A549 (cell line): ENCODE data around the gene DLG2. TPM values are rescaled to one million over a fixed set of nuclear protein-coding genes. Genes with fewer than 3 reads are reported as not detected.
A peak's percentile ranks its signal among the peaks of the same experiment; 100 is the strongest.
"Not testable (repeated sequence)": the region's sequence is repeated elsewhere in the genome, so short reads cannot be mapped to it uniquely, and the experiment has no call there.

ENCODE experiments used
- ATAC-seq, 2 experiments: fragments of 200-7000 bp in 1 of 2; fragments of >200 bp in 1 of 2; cut with Nextera tagmentation in 1 of 2; cut with Tn5 transposase in 1 of 2; 3 replicates each; pipeline versions ENCODE4 v1.8.0 to v1.9.1; 2018 to 2020; ENCODE audit warnings: mild to moderate bottlenecking in 1 of 2, moderate library complexity in 1 of 2
- CTCF ChIA-PET: fragments of 300-600 bp; sonication (Branson Sonifier 250); formaldehyde crosslinking; extraction: SDS; loops from one replicate; lab custom pipeline; 2021; ENCODE audit warnings: antibody characterized with exemption, inconsistent platforms; lab: Yijun Ruan, JAX
- POLR2A ChIA-PET: fragments of 350-600 bp; formaldehyde crosslinking; extraction: SDS; loops from one replicate; lab custom pipeline; 2021; ENCODE audit warnings: antibody characterized with exemption, inconsistent platforms; lab: Yijun Ruan, JAX
- DNase-seq, 2 experiments: peaks; one replicate each; pipeline versions ENCODE4 v3.0.0 to v3.0.0-alpha.2; 2011 to 2016; ENCODE audit warnings: low read depth in 1 of 2, low spot score in 1 of 2
- FAIRE-seq: peaks from 2 replicates; lab custom pipeline; 2011; peaks lifted over from hg19 to GRCh38; lab: Jason Lieb, UNC
- H3K27ac ChIP-seq, 2 experiments: fragments of >200 bp; sonication (Bioruptor Twin); formaldehyde crosslinking; 3 replicates each; pipeline ENCODE4 v1.5.1; 2016 to 2017
- H3K4me1 ChIP-seq: fragments of >200 bp; sonication (Bioruptor Twin); formaldehyde crosslinking; 3 replicates; pipeline ENCODE4 v1.6.1; 2016
- H3K4me2 ChIP-seq: fragments of >200 bp; sonication (Bioruptor Twin); formaldehyde crosslinking; 3 replicates; pipeline ENCODE4 v1.6.1; 2016
- H3K4me3 ChIP-seq: fragments of >200 bp; sonication (Bioruptor Twin); formaldehyde crosslinking; 3 replicates; pipeline ENCODE4 v1.5.1; 2016
- H3K9me3 ChIP-seq: fragments of >200 bp; sonication (Bioruptor Twin); formaldehyde crosslinking; 3 replicates; pipeline ENCODE4 v1.6.1; 2016
- BCL3 ChIP-seq: fragments of >200 bp; sonication (Bioruptor Twin); formaldehyde crosslinking; IDR thresholded peaks from 3 replicates; pipeline ENCODE4 v1.6.1; 2016
- CHD4 ChIP-seq: fragments of 200-600 bp; sonication (generic); IDR thresholded peaks from 2 replicates; pipeline ENCODE4 v1.6.1; 2016; ENCODE audit warnings: antibody characterized with exemption, mild to moderate bottlenecking, borderline replicate concordance
- EP300 ChIP-seq, 2 experiments: fragments of >200 bp; sonication (Bioruptor Twin); formaldehyde crosslinking; IDR thresholded peaks; 2 replicates in 1 of 2; 3 replicates in 1 of 2; pipeline ENCODE4 v1.6.1; 2016 to 2017
- ESRRA ChIP-seq: fragments of 150-350 bp; IDR thresholded peaks from 2 replicates; pipeline ENCODE4 v1.6.1; 2014; ENCODE audit warnings: mild to moderate bottlenecking, low read length, borderline replicate concordance
- FOSB ChIP-seq: fragments of 250-450 bp; sonication (Bioruptor Pico); IDR thresholded peaks from 2 replicates; pipeline ENCODE4 v1.5.0; 2020; ENCODE audit warnings: mild to moderate bottlenecking, moderate library complexity
- FOXS1 ChIP-seq: fragments of 250-450 bp; sonication (Bioruptor Pico); IDR thresholded peaks from 2 replicates; pipeline ENCODE4 v1.5.0; 2020; ENCODE audit warnings: mild to moderate bottlenecking, moderate library complexity
- GATA3 ChIP-seq: IDR thresholded peaks from 2 replicates; pipeline ENCODE4 v1.6.1; 2012; ENCODE audit warnings: borderline replicate concordance
- HES2 ChIP-seq: fragments of >200 bp; sonication (Bioruptor Twin); formaldehyde crosslinking; IDR thresholded peaks from 2 replicates; pipeline ENCODE4 v1.6.1; 2016
- HOXA7 ChIP-seq: fragments of 250-450 bp; sonication (Bioruptor Pico); IDR thresholded peaks from 2 replicates; pipeline ENCODE4 v1.5.0; 2020; ENCODE audit warnings: mild to moderate bottlenecking, moderate library complexity
- HOXB13 ChIP-seq: fragments of 250-450 bp; sonication (Bioruptor Pico); IDR thresholded peaks from 2 replicates; pipeline ENCODE4 v1.5.0; 2020; ENCODE audit warnings: low read depth, mild to moderate bottlenecking, moderate library complexity
- MAFK ChIP-seq: fragments of 450-650 bp; IDR thresholded peaks from 2 replicates; pipeline ENCODE4 v1.6.1; 2014; ENCODE audit not compliant: partially characterized antibody
- MAX ChIP-seq: IDR thresholded peaks from 2 replicates; pipeline ENCODE4 v1.6.1; 2012
- MAZ ChIP-seq: fragments of 150-350 bp; IDR thresholded peaks from 2 replicates; pipeline ENCODE4 v1.6.1; 2014; ENCODE audit warnings: antibody characterized with exemption, low read depth, low read length, borderline replicate concordance
- MYC ChIP-seq: IDR thresholded peaks from 2 replicates; pipeline ENCODE4 v1.6.1; 2012; ENCODE audit warnings: mild to moderate bottlenecking, inconsistent platforms, low read length, improper control_type of control experiment, borderline replicate concordance
- NPAS2 ChIP-seq: fragments of 250-450 bp; sonication (Bioruptor Pico); IDR thresholded peaks from 2 replicates; pipeline ENCODE4 v1.8.0; 2022; ENCODE audit warnings: mild to moderate bottlenecking, moderate library complexity, borderline replicate concordance
- PBX3 ChIP-seq: IDR thresholded peaks from 2 replicates; pipeline ENCODE4 v1.6.1; 2012
- PHF8 ChIP-seq: fragments of 200-600 bp; sonication (generic); IDR thresholded peaks from 2 replicates; pipeline ENCODE4 v1.6.1; 2016; ENCODE audit warnings: low read depth, mild to moderate bottlenecking, antibody characterized with exemption, moderate library complexity, borderline replicate concordance
- POLR2A ChIP-seq: IDR thresholded peaks from 2 replicates; pipeline ENCODE4 v1.6.1; 2012; ENCODE audit warnings: mild to moderate bottlenecking, low read length
- RAD21 ChIP-seq, 2 experiments: fragments of >200 bp in 1 of 2; sonication (Bioruptor Twin) in 1 of 2; formaldehyde crosslinking in 1 of 2; IDR thresholded peaks in 1 of 2; conservative IDR thresholded peaks in 1 of 2; 2 replicates in 1 of 2; 3 replicates in 1 of 2; pipeline ENCODE4 v1.6.1; 2012 to 2018; ENCODE audit warnings: inconsistent platforms in 1 of 2
- SMC3 ChIP-seq: fragments of >200 bp; sonication (Bioruptor Twin); formaldehyde crosslinking; IDR thresholded peaks from 3 replicates; pipeline ENCODE4 v1.6.1; 2018; ENCODE audit warnings: inconsistent platforms
- SREBF2 ChIP-seq: fragments of 450-650 bp; IDR thresholded peaks from 2 replicates; pipeline ENCODE4 v1.6.1; 2014; ENCODE audit warnings: mild to moderate bottlenecking, moderate library complexity
- ZFP36 ChIP-seq: fragments of 450-650 bp; IDR thresholded peaks from 2 replicates; pipeline ENCODE4 v1.6.1; 2014; ENCODE audit warnings: borderline replicate concordance; ENCODE audit not compliant: partially characterized antibody
- ZSCAN20 ChIP-seq: fragments of 250-450 bp; sonication (Bioruptor Pico); IDR thresholded peaks from 2 replicates; pipeline ENCODE4 v1.8.0; 2022; ENCODE audit warnings: mild to moderate bottlenecking, moderate library complexity
- WGBS: methylation state at CpG from one replicate; pipeline ENCODE4 v1.1.6; 2017; ENCODE audit errors: missing lambda C conversion rate; 5-methylcytosine and 5-hydroxymethylcytosine counted together
- polyA plus RNA-seq, 4 experiments: library from polyadenylated mRNA; depleted of rRNA in 3 of 4; stranded (reverse); fragments of >200 nt; fragmentation: RNase III in 1 of 4; extraction: RNeasy Plus Mini Kit Qiagen cat#74134 plus additional on column Dnase treatment in 1 of 4; gene quantifications; 2 replicates in 3 of 4; 3 replicates in 1 of 4; pipeline ENCODE4 v1.2.3, GENCODE V29; 2011 to 2017

The DLG2 gene
- polyA plus RNA-seq, 2 of the 4 experiments (the other 2 are of a cell fraction) = 0.26 to 0.79 TPM

- no peak for TF ChIP-seq MYC
- TF ChIP-seq EP300 (IDR thresholded peaks at IDR 0.05) = no peak
- TF ChIP-seq GATA3 = no peak
- no peak for TF ChIP-seq SMC3
- no peak for TF ChIP-seq PHF8
Observed at GRCh38 chr11:83601201-83601913, 2025.8 kb downstream of the DLG2 start (continued).

- ChIA-PET CTCF (no interaction called here), POLR2A (no interaction called here)
- Histone ChIP-seq H3K27ac (no peak overlapping the region), H3K9me3 (no peaks in the 10 kb centered on the region), H3K4me3 (no peak overlapping the region), H3K4me2 (no peak overlapping the region)
- no peak for DNase-seq
- WGBS = 8% methylated on average over 1 of the region's 1 CpG
- no peak for FAIRE-seq
- no peak for TF ChIP-seq MAX
- TF ChIP-seq MAZ = no peak
- no peak for TF ChIP-seq FOSB (CRISPR knock-in tag)
- TF ChIP-seq, all 56 proteins: peak for 0
- no peak for ATAC-seq
- no peaks in the 10 kb centered on the region for H3K4me1 ChIP-seq
Observed at GRCh38 chr11:83600661-83601060, 2026.5 kb downstream of the DLG2 start.

GRCh38 chr11:83599066-83599465 lies 2028.1 kb downstream of the DLG2 start:
- Histone ChIP-seq H3K4me2 (no peak overlapping the region), H3K9me3 (no peaks in the 10 kb centered on the region), H3K4me1 (no peaks in the 10 kb centered on the region), H3K4me3 (no peak overlapping the region), H3K27ac (no peak overlapping the region)
- FAIRE-seq = no peak
- POLR2A ChIA-PET = no interaction called here
- CTCF ChIA-PET = no interaction called here
- TF ChIP-seq ZSCAN20 (CRISPR knock-in tag) = no peak
- no peak for TF ChIP-seq RAD21 (conservative IDR thresholded peaks at IDR 0.05 in 1 of 2, IDR thresholded peaks at IDR 0.05 in 1 of 2)
- no peak for TF ChIP-seq HOXB13 (CRISPR knock-in tag)
- TF ChIP-seq HES2 = no peak
- no peak for TF ChIP-seq MAZ
- TF ChIP-seq, all 56 proteins: peak for 0
- no peak for DNase-seq
- no peak for ATAC-seq
- WGBS = 32% methylated on average over 3 of the region's 3 CpGs

GRCh38 chr11:83587797-83588196 lies 2039.3 kb downstream of the DLG2 start:
- H3K4me2 ChIP-seq = peak overlapping the region; percentile 47
- CTCF ChIA-PET, H3K4me1 ChIP-seq, H3K9me3 ChIP-seq, DNase-seq, H3K27ac ChIP-seq, POLR2A ChIA-PET, ATAC-seq, FAIRE-seq, H3K4me3 ChIP-seq: not testable (repeated sequence)
- 0% methylated on average over 7 of the region's 14 CpGs for WGBS

GRCh38 chr11:83583757-83584366 lies 2043.3 kb downstream of the DLG2 start:
- no peak overlapping the region for H3K4me2 ChIP-seq
- ChIA-PET POLR2A (no interaction called here), CTCF (no interaction called here)
- H3K4me3 ChIP-seq = no peak overlapping the region
- 22% methylated on average over 3 of the region's 3 CpGs for WGBS
- H3K27ac ChIP-seq = no peak overlapping the region
- H3K9me3 ChIP-seq = no peaks in the 10 kb centered on the region
- no peaks in the 10 kb centered on the region for H3K4me1 ChIP-seq
- ATAC-seq = peak; percentile 32 to 64; a peak in 2 of 6 replicates
- no peak for FAIRE-seq
- no peak for DNase-seq
- TF ChIP-seq FOSB (CRISPR knock-in tag) (no peak), HOXA7 (CRISPR knock-in tag) (no peak), POLR2A (no peak), CHD4 (no peak), ZFP36 (no peak), NPAS2 (CRISPR knock-in tag) (no peak), ESRRA (no peak), FOXS1 (CRISPR knock-in tag) (no peak), MAX (no peak), MAFK (no peak), BCL3 (no peak), PBX3 (no peak), HOXB13 (CRISPR knock-in tag) (no peak), SREBF2 (no peak), SMC3 (no peak), RAD21 (conservative IDR thresholded peaks at IDR 0.05 in 1 of 2, IDR thresholded peaks at IDR 0.05 in 1 of 2) (no peak)
